Stimulated activated naive CD8-positive, alpha-beta T cell treated with anti-CD3 and anti-CD28 coated beads, Interleukin-15, Interleukin-2, amounts not matched to agents 100 U/mL and 50 U/mL, for 24 hours (primary cell): ENCODE measurements around the gene A1BG.
"Not testable (repeated sequence)": the region's sequence is repeated elsewhere in the genome, so short reads cannot be mapped to it uniquely, and the experiment has no call there.

Experiments used
- ATAC-seq: fragments of 150-1000 bp; cut with Tn5 transposase; one replicate; pipeline ENCODE4 v1.10.0; 2021
- DNase-seq: peaks from one replicate; pipeline ENCODE4 v3.0.0; 2021

Gene A1BG

DNA sequence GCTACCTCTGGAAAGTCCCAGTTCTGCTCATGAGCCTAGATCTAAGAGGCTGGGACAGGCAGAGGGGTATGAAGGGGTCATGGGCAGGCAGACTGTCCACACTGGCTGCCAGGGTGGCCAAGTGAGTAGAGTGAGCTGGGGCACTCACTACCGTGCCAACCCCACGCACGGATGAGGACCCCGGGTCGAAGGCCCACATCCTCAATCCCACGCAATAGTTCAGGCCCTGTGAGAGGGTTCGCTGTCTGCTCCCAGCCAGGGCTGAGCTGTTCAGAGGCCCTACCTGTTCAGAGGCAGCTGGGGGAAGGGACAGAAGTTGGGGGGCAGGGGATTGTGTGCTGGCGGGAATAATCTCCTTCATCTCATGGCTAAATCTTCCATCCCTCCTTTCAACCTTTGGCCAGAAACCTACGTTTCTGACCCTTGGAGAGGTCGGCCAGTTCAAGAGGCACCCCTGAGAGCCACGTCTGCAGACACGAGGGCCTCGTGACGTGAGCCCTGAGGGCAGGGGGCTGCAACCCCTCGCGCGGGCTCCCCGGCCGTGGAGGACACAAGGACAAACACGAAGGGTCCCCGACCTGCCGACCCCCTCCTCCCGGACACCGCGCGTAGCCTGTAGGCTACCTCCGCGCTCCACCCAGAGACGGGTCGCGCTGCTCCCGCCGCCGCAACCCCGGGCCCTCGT lies 32.7 kb upstream of the A1BG start:
- DNase-seq (peak; percentile 51), ATAC-seq (no peak)

DNA sequence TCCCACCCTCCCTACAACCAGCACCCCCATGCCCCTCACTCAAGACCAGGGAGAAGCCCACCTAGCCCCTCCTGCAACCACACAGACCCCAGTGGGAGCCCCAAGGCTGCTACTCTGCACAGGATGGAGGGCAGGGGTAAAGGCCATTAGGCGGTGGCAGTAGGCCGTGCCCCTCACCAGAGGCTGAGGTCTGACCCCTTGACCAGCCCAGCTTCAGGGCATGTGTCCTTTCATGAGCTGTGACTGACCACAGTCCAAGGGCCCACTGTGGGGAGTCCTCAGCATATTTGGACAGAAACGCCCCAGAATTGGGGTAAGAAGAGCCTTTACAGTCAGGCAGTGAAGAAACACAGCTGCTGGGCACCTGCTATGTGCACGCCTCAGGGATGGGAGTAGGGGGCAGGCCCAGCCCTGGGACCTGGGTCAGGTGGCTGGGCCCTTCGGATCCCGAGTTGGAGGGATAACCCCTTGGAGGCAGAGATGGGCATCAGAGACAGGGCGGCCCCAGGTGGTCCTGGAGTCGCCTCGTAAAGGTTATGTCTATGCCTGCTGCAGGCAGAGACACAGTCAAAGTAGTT lies 32.1 kb upstream of the A1BG start:
- no peak for DNase-seq

DNA sequence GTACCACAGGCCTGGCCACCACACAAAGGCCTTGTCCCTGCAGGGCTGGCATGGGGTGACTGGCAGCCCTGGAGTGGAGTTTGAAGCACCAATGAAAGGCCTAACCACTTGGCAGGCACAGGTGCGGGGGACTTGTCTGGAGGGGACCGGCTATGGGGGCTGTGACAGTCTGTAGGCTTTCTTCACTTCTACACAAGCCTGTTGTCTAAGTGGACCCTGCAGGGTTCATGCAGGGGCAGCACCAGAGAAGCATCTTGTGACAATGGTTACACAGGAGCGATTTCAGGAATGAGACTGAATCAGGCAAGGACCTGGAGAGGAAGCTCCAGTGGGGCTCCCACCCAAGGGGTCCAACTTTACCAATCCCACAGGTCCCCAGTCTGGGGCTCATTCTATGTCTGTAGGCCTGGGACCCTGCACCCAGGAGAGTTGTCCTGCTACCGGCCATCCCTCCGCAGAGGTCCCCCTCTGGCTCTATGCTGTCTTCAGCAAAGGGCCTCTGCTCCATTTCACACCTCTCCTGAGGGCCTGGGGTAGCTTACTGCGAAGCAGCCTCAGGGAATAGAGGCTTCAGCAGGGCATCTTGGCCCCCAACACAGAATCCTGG lies 29.8 kb upstream of the A1BG start:
- ATAC-seq (no peak), DNase-seq (no peak)

More for the DNA sequence above, 32.1 kb upstream of the A1BG start:
- no peak for ATAC-seq

DNA sequence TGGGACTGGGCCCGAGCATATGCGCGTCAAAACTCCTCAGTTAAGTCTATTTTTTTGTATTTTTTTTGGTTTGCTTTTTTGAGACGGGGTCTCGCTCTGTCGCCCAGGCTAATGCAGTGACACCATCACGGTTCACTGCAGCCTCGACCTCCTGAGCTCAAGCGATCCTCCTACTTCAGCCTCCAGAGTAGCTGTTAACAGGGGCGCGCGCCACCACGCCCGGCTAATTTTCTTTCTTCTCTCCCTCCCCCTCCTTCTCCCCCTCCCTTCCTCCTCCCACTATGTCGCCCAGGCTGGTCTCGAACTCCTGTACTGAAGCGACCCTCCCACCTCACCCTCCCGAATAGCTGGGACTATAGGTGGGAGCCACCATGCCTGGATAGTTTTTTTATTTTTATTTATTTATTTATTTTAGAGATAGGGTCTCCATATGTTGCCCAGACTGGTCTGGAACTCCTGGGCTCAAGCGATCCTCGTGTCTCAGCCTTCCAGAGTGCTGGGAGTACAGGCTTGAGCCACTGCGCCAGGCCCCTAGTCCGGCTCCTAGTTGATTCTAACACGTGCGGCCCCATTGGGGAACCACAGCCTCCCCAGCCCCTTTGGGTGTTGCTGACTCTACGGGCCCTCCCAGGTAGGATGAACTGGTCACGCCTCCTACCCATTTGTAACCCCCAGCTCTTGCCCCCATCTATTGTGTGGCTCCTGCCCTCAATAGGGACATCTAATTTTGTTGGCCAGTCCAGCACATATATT lies 28.3 kb upstream of the A1BG start:
- no peak for ATAC-seq
- DNase-seq = no peak

DNA sequence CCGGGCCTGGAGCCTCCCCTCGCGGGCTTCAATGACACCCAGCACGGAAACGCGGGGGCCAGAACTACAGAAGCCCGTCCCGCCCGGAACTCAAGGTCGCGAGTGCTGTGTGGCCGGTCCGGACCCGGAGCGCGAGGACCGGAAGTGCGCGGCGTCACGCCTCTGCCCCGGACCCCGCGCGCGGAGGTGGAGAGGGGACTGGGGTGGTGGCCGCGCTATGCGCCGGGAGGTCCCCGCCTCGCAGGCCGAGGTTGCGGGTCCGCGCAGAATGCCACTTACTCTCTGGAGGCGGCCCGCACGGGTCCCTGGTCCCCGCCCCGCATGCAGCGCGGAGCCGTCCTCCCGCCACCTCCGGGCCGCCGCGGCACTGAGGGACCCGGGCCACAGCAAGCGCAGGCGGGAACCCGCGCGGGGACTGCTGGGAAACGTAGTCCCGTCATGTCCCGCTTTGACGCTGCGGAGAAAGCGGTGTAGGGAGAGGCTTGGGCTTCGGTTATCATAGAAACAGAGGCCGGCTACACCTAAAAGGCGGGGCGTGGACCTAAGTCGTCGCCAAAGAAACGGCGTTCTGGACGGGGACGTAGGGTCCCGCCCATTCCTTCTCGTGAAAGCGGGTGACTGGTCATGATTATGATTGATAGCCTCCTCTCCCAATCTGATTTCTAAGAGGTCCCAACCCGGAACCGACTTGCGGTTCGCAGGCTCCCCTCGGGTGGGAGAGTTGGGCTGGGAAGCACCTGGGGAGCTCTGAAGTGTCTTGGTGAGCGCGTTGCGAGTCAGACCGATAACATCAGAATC lies 27.6 kb upstream of the A1BG start, which contains the start of gene ZNF837:
ZNF837 (minus strand) TSS at position 369 of the 798 bp plus-strand sequence. CDS start 11,698 bp downstream, outside the sequence.
- peak; percentile 88 for ATAC-seq
- DNase-seq = peak; percentile 96

DNA sequence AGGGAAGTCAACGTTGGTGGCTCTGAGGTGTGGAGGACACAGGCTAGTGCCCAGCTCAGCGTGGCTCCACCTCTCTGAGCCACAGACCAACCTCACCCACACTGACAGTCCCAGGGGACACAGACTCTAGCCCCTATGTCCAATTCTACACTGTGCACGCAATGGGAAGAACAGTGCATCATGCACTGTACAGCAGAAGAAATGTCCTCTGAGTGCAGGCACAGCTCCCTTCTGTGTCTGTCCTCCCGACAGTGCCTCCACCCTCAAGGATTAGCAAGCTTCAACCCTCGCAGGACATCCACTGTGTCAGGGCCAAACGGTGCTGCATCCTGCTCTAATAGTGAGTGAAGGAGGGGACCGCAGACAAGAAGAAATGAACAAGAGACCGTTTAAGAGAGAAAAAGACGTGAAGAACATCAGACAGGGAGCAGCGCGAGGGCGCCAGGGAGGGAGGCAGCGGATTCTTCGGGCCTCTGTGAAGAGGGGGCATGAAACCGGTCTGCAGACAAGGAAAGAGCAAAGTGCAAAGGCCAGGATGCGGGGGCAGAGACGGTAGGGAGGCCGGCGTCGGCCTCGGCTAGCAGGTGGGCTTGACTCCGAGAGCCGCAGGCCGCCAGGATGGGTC lies 26.9 kb upstream of the A1BG start:
- DNase-seq (no peak), ATAC-seq (no peak)

DNA sequence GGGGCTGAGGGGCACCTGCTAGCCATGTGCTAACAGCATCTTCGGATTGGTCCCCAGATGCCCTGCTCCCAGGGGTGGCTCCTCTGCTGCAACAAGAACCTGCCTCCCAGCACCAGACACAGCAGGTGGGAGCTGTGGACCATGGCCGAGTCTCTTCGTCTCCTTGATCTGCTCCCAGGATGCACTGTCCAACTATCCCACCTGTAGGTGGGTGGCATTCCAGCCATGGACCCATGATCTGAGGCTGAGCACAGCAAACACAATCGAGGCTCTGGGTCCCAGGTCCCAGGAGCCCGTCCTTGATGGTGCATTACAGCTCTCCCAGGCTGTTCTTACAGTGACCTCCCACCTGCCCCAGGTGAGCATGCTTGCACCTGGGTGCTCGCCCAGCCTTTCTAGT lies 26.0 kb upstream of the A1BG start:
- ATAC-seq = no peak
- no peak for DNase-seq

DNA sequence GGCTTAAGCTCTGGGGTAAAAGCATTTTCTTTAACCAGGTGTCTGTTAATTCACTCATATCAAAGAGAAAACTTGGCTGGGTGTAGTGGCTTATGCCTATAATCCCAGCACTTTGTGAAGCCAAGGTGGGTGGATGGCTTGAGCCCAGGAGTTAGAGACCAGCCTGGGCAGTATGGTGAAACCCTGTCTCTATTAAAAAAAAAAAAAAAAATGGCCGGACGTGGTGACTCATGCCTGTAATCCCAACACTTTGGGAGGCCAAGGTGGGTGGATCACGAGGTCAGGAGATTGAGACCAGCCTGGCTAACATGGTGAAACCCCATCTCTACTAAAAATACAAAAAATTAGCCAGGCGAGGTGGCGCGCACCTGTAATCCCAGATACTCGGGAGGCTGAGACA lies 23.4 kb upstream of the A1BG start:
- not testable (repeated sequence) for ATAC-seq, DNase-seq

DNA sequence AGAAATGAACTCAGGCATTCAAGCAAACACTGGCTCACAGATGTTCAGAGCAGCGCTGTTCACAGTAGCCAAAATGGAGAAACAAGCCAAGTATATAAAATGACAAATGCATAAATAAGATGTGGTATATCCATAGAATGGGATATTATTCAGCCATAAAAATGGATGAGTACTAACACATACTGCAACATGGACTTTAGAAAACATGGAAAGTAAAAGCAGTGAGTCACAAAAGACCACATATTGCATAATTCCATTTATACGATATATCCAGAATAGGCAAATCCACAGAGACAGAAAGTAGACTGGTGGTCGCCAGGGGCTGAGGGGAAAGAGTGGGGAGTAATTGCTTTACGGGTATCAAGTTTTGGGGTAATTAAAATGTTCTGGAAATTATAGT lies 20.9 kb upstream of the A1BG start:
- ATAC-seq = peak; percentile 23
- no peak for DNase-seq

DNA sequence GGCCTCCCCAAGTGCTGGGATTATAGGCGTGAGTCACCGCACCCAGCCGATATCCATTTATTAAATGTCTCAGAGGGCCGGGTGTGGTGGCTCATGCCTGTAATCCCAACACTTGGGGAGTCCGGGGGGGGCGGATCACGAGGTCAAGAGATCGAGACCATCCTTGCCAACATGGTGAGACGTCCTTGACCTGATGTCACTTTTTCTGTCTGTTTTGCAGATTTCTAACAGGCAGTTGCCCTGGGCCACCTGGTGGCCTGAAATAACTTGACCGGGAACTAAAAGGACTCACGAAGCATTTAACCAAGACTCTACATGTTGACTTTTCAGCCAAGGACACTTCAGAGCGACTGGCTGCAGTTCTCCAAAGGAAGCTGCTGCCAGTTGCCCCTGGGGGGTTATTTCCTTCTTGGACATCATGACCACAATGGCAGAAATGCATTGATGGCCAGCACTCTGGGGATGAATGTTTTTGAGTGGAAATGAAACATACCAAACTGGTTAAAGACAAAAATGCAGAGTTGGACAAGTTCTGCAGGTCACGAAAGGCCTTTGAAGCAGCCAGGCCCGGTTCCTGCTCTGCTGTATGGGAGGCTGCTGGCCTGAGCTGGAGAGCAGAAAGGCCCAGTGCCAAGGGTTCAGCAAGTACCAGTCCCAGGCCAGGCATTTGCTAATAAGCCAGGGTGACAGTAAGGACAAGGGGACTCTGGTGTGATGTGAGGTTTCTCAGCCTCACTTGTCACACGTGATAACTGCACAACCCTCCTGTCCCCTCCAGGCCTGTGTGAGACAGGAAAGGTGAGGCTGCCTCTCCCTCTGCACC lies 19.2 kb upstream of the A1BG start:
- no peak for ATAC-seq
- no peak for DNase-seq

DNA sequence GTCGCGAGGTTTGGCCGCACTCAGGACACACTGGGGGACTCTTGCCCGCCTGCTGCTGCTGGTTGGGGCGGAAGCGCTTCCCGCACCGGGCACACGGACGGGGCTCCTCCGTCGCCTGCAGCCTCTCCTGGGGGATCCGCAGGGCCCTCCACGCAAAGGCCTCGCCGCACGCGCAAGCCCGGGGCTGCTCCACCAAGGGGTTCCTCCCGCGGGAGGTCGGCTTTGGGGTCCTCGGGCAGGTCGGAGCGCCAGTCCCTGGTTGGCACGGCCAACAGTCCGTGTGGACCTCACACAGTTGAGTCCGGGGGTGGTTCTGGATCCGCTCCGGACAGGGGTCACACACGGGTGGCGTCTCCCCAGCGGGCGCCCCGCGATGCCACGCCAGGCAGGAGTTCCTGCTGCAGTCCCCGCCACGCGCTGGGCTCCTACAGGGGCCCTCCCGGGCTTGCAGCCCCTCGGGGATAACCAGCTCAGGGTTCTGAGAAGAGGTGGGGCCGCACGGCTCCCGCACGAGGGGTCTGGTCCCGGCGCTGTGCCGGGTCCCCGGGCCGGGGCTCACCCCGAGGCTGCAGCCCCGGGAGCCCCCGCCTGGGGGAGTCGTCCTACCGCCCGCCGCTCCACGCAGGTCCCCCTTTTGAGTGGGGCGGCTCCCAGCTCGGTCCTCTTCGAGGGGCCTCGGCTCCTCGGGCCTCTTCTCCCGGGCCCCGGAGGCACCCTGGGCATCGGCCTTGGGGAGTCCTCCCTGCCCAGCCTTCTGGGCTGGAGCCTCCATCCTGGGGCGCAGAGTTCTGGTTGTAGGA lies 15.5 kb upstream of the A1BG start:
- no peak for ATAC-seq
- no peak for DNase-seq

DNA sequence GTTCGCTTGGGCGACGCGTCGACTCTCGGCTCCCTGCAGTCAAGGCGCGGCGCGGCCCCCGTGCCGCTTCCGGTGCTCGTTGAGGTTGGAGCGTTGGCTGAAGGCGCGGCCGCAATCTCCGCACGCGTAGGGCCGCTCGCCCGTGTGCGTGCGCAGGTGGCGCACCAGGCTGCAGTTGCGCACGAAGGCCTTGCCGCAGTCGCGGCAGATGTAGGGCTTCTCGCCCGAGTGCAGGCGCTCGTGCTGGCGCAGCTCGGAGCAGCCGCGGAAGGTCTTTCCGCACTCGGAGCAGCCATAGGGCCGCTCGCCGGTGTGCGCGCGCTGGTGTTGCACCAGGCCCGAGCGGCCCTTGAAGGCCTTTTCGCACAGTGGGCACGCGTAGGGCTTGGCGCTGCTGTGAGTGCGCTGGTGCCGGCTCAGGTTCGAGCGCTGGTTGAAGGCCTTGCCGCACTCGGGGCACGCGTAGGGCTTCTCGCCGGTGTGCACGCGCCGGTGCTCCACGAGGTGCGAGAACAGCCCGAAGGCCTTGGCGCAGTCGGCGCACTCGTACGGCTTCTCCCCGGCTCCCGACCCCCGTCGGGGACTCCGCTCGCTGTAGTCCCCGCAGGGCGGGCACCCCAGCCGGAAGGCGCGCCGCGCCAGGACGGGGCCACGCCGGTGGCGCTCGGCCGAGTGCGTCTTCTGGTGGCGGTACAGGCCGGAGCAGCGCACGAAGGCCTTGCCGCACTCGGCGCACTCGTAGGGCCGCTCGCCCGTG lies 14.6 kb upstream of the A1BG start:
- ATAC-seq (no peak), DNase-seq (no peak)

DNA sequence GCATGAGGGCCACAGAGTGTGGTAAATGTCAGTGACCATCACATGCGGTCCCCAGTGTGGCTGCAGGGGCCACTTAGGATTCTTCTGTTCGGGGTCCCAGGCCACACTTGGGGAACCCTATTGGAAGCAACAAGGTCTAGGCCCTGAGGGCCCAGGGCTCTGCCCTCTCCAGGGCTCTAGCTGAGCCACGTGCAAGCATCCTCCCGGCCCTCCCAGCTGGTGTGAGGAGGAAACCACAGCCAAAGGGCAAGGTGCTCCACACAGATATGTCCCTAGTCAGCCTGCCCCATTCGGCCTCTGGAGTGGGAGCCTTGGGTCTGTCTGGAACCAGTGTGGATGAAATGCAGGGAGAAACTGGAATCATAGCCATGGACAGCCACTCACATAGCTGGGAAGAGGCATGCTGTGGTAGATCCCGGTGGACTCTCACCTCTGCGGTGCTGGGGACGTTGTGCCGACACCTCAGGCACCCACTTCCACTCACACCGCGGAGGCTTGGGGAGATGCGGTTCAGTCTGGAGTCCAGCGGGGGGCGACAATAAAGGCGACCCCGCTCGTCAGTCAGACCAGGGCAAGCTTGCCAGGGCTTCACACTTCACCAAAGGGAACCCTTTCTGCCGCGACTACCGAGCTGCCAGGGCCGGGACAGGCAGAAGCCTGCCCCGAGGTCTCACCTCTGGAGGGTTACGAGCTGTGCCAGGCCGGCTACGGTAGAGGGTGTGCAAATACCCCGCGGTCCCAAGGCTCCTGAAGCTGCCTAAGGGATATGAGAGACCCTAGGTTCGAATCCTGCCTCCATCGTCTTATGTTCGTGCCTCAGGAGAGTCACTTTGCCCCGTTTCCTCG lies 13.5 kb upstream of the A1BG start:
- DNase-seq (no peak), ATAC-seq (no peak)

DNA sequence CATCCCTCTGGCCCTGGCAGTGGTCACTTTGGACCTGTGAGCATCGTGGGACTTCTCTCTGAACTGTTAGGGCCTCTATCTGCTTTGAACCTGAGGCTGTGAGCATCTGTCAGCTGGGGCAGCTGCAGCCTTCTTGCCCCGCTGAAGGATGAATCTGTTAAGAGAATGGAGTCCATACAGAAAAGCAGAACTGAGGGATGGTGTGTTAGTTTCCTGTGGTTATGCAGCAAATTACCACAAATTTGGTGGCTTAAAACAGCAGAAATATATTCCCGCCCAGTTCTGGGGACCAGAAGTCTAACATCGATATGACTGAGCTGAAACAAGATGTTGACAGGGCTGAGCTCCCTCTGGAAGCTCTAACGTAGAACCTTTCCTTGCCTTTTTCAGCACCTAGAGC lies 10.9 kb upstream of the A1BG start:
- no peak for DNase-seq
- ATAC-seq = no peak

DNA sequence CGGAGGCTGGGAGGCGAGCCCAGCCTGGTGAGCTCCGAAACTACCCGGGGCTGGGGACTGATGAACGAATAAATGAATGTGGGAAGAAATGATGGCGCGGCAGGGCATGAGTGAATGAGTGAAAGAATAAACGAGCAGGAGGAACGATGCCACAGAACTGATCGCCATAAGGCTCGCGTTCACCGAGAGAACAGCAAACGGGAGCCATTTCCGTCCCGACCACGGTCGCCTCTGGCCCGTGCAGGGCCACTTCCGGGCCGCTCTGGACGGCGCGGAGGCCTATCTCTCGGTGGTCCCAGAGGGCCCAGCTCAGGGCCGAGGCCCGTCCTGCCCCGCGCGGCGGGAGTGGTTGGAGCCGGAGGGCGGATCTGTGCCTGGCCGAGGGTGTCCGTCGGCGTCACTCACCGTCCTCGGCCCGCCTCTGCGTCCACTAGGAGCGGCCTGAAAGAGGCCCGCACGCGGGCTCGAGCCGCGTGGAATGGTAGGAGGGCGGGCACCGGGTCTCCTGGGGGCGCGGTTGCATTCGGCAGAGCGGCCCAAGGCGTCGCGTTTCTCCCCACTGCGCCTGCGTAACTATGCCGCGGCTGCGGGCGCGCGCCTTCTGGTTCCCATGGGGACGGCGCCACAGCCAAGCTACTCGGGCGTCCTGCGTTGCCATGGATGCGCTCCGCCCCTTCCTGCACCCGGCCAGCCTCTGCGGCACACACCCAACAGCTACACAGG lies 9.1 kb upstream of the A1BG start, which contains the start of gene ZNF497:
ZNF497 (minus strand) TSS at position 480 of the 723 bp plus-strand sequence. CDS start 5,116 bp downstream, outside the sequence.
- peak; percentile 98 for DNase-seq
- ATAC-seq = peak; percentile 95

DNA sequence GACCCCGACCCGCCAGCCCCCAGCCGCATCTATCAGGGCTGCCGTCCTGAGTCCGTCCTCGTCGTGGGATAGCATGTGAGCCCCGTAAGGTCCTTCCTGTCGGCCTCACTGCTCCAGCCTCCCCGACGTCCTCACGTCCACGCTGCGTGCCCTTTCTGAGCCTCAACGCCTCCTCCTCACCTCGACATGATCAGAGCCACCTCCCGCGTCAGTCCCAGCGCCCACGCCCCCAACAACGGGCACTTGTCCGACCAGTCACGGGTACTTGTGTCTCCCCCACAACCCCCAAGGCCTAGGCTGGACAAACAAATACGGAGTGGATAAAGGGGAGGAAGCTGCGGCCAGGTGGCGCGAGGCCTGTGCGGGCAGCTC lies 8.6 kb upstream of the A1BG start:
- peak; percentile 72 for DNase-seq
- peak; percentile 37 for ATAC-seq

DNA sequence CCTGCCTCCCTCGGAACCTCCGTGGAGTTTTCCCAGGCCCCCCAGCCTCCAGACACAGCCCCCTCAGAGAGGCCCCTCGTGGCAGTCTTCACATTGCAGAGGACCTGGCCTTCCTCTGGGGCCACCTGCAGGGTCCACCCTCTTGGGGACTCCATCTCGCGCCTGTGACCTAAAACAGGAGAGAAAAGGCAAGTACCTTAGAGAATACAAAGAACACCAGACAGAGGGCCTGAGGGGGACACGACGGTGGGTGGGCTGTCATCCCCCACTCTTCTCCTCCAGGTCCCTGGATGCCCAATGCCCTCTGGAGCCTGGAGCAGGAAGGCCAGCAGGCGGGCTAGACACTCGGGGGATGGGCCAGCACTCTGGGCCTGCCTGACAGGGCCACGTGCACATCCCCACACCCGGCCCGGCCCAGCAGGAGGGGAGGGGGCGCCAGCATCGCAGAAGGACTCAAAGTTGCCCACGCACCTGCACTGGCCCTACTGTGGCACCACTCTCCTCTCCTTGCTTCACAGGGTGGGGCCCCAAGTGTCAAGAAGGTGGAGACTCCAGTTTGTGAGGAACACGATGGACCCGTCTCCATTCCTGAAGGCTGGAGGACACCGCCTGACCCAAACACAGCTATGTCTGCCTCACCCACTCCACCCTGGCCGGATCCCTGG lies 4.3 kb upstream of the A1BG start:
- ATAC-seq (no peak), DNase-seq (no peak)
